CD4-positive, alpha-beta T cell treated with Interleukin-10 for 1 hour (primary cell): Measurements from ENCODE around the gene DSEL.

Source experiments
- DNase-seq: peaks from one replicate; pipeline ENCODE4 v3.0.0-alpha.2; 2020

Gene DSEL

GRCh38 chr18:67516539-67517443 lies at the start of gene DSEL:
Gene DSEL (minus strand): TSS chr18:67516720. CDS start chr18:67514608, 2,112 bp downstream.
- peak; percentile 97 for DNase-seq

GRCh38 chr18:67553437-67553836 lies 36.9 kb upstream of the DSEL start:
- no peak for DNase-seq

- no peak for DNase-seq
Measured at GRCh38 chr18:67550872-67551520, 34.5 kb upstream of the DSEL start.

- no peak for DNase-seq
Measured at GRCh38 chr18:67549946-67550345, 33.4 kb upstream of the DSEL start.

GRCh38 chr18:67545681-67546080 lies 29.2 kb upstream of the DSEL start:
- DNase-seq, result no peak

- DNase-seq, result no peak
Measured at GRCh38 chr18:67540559-67540958, 24.0 kb upstream of the DSEL start.

- DNase-seq, result no peak
Measured at GRCh38 chr18:67531929-67532328, 15.4 kb upstream of the DSEL start.

GRCh38 chr18:67525328-67526099 lies 9.0 kb upstream of the DSEL start:
- no peak for DNase-seq

- no peak for DNase-seq
Measured at GRCh38 chr18:67520351-67520921, 3.9 kb upstream of the DSEL start.

- DNase-seq, result no peak
Measured at GRCh38 chr18:67519592-67519991, 3.1 kb upstream of the DSEL start.

- DNase-seq, result no peak
Measured at GRCh38 chr18:67518566-67518965, 2.0 kb upstream of the DSEL start.

- DNase-seq, result no peak
Measured at GRCh38 chr18:67517444-67517765, 885 bp upstream of the DSEL start.

GRCh38 chr18:67515942-67516538 lies 480 bp downstream of the DSEL start:
- DNase-seq, result peak; percentile 61

GRCh38 chr18:67514901-67515540 lies 1.5 kb downstream of the DSEL start:
- no peak for DNase-seq

GRCh38 chr18:67514465-67514864 lies 2.1 kb downstream of the DSEL start:
- no peak for DNase-seq

GRCh38 chr18:67513280-67513679 lies 3.2 kb downstream of the DSEL start:
- peak; percentile 14 for DNase-seq

GRCh38 chr18:67511840-67512239 lies 4.7 kb downstream of the DSEL start:
- DNase-seq, result no peak

- DNase-seq, result no peak
Measured at GRCh38 chr18:67510831-67511230, 5.7 kb downstream of the DSEL start.

- DNase-seq, result no peak
Measured at GRCh38 chr18:67509741-67510391, 6.7 kb downstream of the DSEL start.

- no peak for DNase-seq
Measured at GRCh38 chr18:67508146-67508545, 8.4 kb downstream of the DSEL start.

GRCh38 chr18:67504739-67505138 lies 11.8 kb downstream of the DSEL start:
- DNase-seq, result no peak
